H54 (cell line): ENCODE measurements around the gene YEATS2.
A peak's percentile ranks its signal among the peaks of the same experiment; 100 is the strongest.
"Not testable (repeated sequence)": the region's sequence is repeated elsewhere in the genome, so short reads cannot be mapped to it uniquely, and the experiment has no call there.

Source experiments
- DNase-seq: peaks from one replicate; pipeline ENCODE4 v3.0.0; 2011; ENCODE audit warnings: low spot score, mixed read lengths; ENCODE audit not compliant: insufficient read length
- FAIRE-seq: peaks from 3 replicates; lab custom pipeline; 2011; peaks lifted over from hg19 to GRCh38; lab: Jason Lieb, UNC
- POLR2A ChIP-seq: IDR thresholded peaks from 2 replicates; pipeline ENCODE4 v1.6.1; 2011; ENCODE audit warnings: low read depth, mild to moderate bottlenecking, low read length

The YEATS2 gene

GRCh38 chr3:183697610-183698317 lies at the start of gene YEATS2:
Gene YEATS2 (plus strand): TSS chr3:183697797. CDS start chr3:183715163, 17,366 bp downstream.
- FAIRE-seq (no peak), DNase-seq (peak; percentile 94)
- TF ChIP-seq POLR2A = peak; percentile 75

- DNase-seq (no peak), FAIRE-seq (peak; percentile 79)
- no peak for TF ChIP-seq POLR2A
Observed at GRCh38 chr3:183650554-183650953, 47.0 kb upstream of the YEATS2 start.

- TF ChIP-seq POLR2A = no peak
- no peak for DNase-seq
- peak; percentile 62 for FAIRE-seq
Observed at GRCh38 chr3:183653209-183654064, 44.2 kb upstream of the YEATS2 start.

GRCh38 chr3:183654727-183655126 lies 42.9 kb upstream of the YEATS2 start:
- FAIRE-seq = no peak
- no peak for TF ChIP-seq POLR2A
- no peak for DNase-seq

- no peak for TF ChIP-seq POLR2A
- FAIRE-seq = no peak
- DNase-seq = no peak
Observed at GRCh38 chr3:183662099-183662498, 35.5 kb upstream of the YEATS2 start.

GRCh38 chr3:183664913-183665381 lies 32.6 kb upstream of the YEATS2 start:
- FAIRE-seq = peak; percentile 100
- TF ChIP-seq POLR2A = no peak
- peak; percentile 47 for DNase-seq

GRCh38 chr3:183680061-183680460 lies 17.5 kb upstream of the YEATS2 start:
- TF ChIP-seq POLR2A = no peak
- FAIRE-seq = no peak

GRCh38 chr3:183687705-183688104 lies 9.9 kb upstream of the YEATS2 start:
- DNase-seq = no peak
- FAIRE-seq = no peak
- no peak for TF ChIP-seq POLR2A

More at GRCh38 chr3:183680061-183680460, 17.5 kb upstream of the YEATS2 start:
- no peak for DNase-seq

GRCh38 chr3:183688874-183689273 lies 8.7 kb upstream of the YEATS2 start:
- no peak for TF ChIP-seq POLR2A
- no peak for FAIRE-seq

GRCh38 chr3:183689621-183690020 lies 8.0 kb upstream of the YEATS2 start:
- DNase-seq, FAIRE-seq: not testable (repeated sequence)

More at GRCh38 chr3:183688874-183689273, 8.7 kb upstream of the YEATS2 start:
- no peak for DNase-seq

GRCh38 chr3:183690402-183690995 lies 7.1 kb upstream of the YEATS2 start:
- DNase-seq (no peak), FAIRE-seq (no peak)
- no peak for TF ChIP-seq POLR2A

- no peak for DNase-seq
- FAIRE-seq = no peak
- no peak for TF ChIP-seq POLR2A
Observed at GRCh38 chr3:183692436-183692835, 5.2 kb upstream of the YEATS2 start.

- FAIRE-seq (no peak), DNase-seq (peak; percentile 24)
- TF ChIP-seq POLR2A = no peak
Observed at GRCh38 chr3:183695569-183696364, 1.8 kb upstream of the YEATS2 start.
